ENCODE data around the gene TRAPPC3.

DNA sequence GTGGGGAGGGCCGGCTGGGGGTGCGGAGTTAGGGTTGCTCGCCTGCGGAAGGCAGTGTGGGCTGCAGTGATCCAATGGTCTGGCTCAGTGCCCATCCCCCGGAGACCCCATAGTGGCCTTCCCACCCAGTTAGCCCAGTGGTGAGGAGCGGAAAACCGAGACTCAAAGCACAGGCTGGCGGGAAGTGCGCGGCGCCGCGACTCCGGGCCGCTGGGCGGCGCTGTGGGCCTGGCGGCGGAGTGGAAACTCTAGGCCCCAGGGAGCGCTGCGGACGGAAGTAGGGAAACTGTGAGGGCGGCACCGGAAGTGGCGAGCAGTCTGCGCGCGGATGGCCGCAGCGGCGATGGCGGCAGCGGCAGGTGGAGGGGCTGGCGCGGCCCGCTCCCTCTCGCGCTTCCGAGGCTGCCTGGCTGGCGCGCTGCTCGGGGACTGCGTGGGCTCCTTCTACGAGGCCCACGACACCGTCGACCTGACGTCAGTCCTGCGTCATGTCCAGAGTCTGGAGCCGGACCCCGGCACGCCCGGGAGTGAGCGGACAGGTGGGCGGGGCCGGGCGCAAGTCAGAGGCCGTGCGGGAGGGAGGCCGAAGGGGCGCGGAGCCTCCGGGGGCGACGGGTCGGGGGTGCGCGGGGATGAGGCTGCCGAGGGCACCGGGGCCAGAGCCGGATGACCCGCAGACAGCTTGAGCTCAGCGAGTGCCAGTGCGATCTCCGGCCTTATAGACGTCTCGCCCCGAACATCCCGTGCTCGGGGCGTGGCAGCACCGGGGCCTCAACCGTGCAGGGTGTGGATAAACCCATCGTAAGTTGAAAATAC lies 60.5 kb downstream of the TRAPPC3 start, which contains the start of gene ADPRS:
- TF ChIP-seq EZH2 (IDR thresholded peaks at IDR 0.05; ENCODE audit: borderline replicate concordance, low read length) = no peak
- peak; percentile 86 to 99 for TF ChIP-seq CTCF (conservative IDR thresholded peaks at IDR 0.05 in 1 of 2, IDR thresholded peaks at IDR 0.05 in 1 of 2; ENCODE audit: extremely low read depth in 1 of 2, insufficient read depth in 1 of 2, low read depth in 1 of 2, low read length in 2 of 2)
